Measurements from ENCODE around the gene SPATA32. TPM values are rescaled to one million over a fixed set of nuclear protein-coding genes. Genes with fewer than 3 reads are reported as not detected.

SPATA32 gene
- total and polyA plus RNA-seq, 2 donors, result 0.05 to 0.21 TPM

DNA sequence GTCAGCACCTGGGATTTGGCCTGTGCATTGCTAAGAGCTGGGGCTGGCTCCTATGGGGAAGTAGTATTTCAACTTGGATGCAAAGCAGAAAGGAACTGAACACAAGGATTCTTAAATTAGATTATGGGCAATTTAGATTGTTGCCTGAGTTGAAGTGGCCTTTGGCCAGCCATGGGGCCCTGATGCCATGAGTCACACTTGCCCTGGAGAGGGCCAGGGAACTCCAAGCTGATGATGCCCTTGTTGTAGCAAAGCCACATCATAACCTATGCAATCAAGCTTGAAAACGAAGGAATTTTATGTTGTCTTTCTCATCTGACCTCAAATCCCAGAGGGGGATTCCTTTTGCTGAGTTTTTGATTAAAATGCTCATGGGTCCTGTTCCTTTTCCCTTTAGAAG lies 3.9 kb upstream of the SPATA32 start:
- no peak for DNase-seq (ENCODE audit: low read depth in 6 of 9, low spot score in 9 of 9)
- WGBS, result 91% methylated on average over 1 of the region's 1 CpG
- Histone ChIP-seq H3K4me1 (ENCODE audit: control insufficient read depth in 2 of 2, insufficient read depth in 2 of 2, low read length in 2 of 2) (peaks cover 12 to 19% of the 10 kb centered on the region in 2 donors), H3K36me3 (ENCODE audit: control insufficient read depth in 2 of 2, insufficient read depth in 2 of 2, low read length in 1 of 2) (peaks cover 61 to 80% of the 10 kb centered on the region in 2 donors), H3K4me3 (ENCODE audit: low read length in 2 of 2) (no peak overlapping the region), H3K27me3 (ENCODE audit: control insufficient read depth in 2 of 2, insufficient read depth in 1 of 2, low read length in 1 of 2) (no peaks in the 10 kb centered on the region), H3K9me3 (ENCODE audit: control insufficient read depth in 2 of 2, insufficient read depth in 1 of 2, low read length in 1 of 2) (no peaks in the 10 kb centered on the region), H3K27ac (ENCODE audit: low read depth in 1 of 2, low read length in 1 of 2) (no peak overlapping the region)

DNA sequence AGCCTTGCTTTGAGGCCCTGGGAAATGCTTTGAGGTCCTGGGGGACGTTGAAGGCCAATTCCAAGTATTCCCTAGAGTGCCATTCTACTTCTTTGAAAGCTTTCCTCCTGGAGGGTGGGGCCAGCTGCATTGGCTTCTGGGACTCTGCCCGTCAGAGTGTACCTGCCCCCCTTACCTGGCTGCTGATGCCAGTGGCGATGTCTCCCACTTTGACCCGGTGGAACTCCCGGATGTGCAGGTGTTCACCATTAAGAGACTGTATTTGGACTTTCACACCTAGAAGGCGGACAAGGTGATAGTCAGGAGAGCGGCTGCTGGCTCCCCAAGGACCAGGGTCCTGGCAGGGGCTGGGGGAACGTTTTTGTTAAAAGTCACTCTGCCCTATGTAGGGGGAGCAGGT lies 3.1 kb upstream of the SPATA32 start:
- H3K27me3 ChIP-seq (ENCODE audit: control insufficient read depth in 2 of 2, insufficient read depth in 1 of 2, low read length in 1 of 2), result no peaks in the 10 kb centered on the region
- peaks cover 53 to 71% of the 10 kb centered on the region in 2 donors for H3K36me3 ChIP-seq (ENCODE audit: control insufficient read depth in 2 of 2, insufficient read depth in 2 of 2, low read length in 1 of 2)
- peaks cover 12 to 19% of the 10 kb centered on the region in 2 donors for H3K4me1 ChIP-seq (ENCODE audit: control insufficient read depth in 2 of 2, insufficient read depth in 2 of 2, low read length in 2 of 2)
- no peaks in the 10 kb centered on the region for H3K9me3 ChIP-seq (ENCODE audit: control insufficient read depth in 2 of 2, insufficient read depth in 1 of 2, low read length in 1 of 2)
- no peak for DNase-seq (ENCODE audit: low read depth in 6 of 9, low spot score in 9 of 9)
- no peak overlapping the region for H3K4me3 ChIP-seq (ENCODE audit: low read length in 2 of 2)
- H3K27ac ChIP-seq (ENCODE audit: low read depth in 1 of 2, low read length in 1 of 2), result no peak overlapping the region
- 97% methylated on average over 8 of the region's 8 CpGs for WGBS

DNA sequence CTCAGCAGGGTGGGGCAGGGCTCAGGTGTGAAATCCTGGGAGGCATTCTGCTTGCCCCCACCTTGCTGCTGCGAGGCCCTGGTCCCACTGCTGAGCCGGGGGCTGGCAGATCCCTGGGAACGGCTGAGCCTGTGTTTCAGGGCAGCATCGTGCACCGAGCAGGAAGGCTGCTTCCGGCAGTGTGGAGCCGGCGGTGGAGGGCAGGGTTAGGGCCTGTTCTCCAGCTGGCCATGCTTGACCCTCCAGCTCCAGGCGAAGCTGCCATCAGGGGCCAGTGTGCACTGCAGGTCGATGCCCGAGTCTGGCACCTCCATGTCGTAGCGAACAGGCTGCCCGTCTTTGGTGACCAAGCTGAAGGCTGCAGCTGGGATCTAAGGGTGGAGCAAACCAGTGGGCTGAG lies 2.5 kb upstream of the SPATA32 start:
- H3K4me3 ChIP-seq (ENCODE audit: low read length in 2 of 2), result no peak overlapping the region
- H3K27ac ChIP-seq (ENCODE audit: low read depth in 1 of 2, low read length in 1 of 2), result no peak overlapping the region
- no peaks in the 10 kb centered on the region for H3K27me3 ChIP-seq (ENCODE audit: control insufficient read depth in 2 of 2, insufficient read depth in 1 of 2, low read length in 1 of 2)
- H3K4me1 ChIP-seq (ENCODE audit: control insufficient read depth in 2 of 2, insufficient read depth in 2 of 2, low read length in 2 of 2), result peaks cover 12 to 19% of the 10 kb centered on the region in 2 donors
- peaks cover 47 to 66% of the 10 kb centered on the region in 2 donors for H3K36me3 ChIP-seq (ENCODE audit: control insufficient read depth in 2 of 2, insufficient read depth in 2 of 2, low read length in 1 of 2)
- H3K9me3 ChIP-seq (ENCODE audit: control insufficient read depth in 2 of 2, insufficient read depth in 1 of 2, low read length in 1 of 2), result no peaks in the 10 kb centered on the region
- no peak for DNase-seq (ENCODE audit: low read depth in 6 of 9, low spot score in 9 of 9)
- WGBS, result 97% methylated on average over 14 of the region's 14 CpGs

DNA sequence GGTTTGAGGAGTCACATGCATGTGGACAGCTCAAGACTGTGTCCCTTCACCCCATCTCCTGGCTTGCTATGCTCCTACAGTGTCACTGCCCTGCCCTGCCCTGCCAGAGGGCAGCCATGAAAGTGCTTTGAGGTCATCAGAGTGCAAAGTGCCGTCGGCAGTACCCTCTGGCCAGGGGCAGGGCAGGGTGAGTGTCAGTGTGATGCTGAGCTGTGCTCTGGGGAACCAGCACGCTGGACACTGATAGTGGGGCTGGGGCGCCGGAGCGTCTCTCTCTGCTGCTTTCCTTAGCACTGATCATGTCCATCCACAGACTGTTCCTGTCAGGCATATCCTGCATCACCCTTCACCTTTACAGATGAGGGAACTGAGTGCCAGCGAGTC lies 1.6 kb upstream of the SPATA32 start:
- H3K27me3 ChIP-seq (ENCODE audit: control insufficient read depth in 2 of 2, insufficient read depth in 1 of 2, low read length in 1 of 2), result no peaks in the 10 kb centered on the region
- H3K9me3 ChIP-seq (ENCODE audit: control insufficient read depth in 2 of 2, insufficient read depth in 1 of 2, low read length in 1 of 2), result no peaks in the 10 kb centered on the region
- H3K4me1 ChIP-seq (ENCODE audit: control insufficient read depth in 2 of 2, insufficient read depth in 2 of 2, low read length in 2 of 2), result peaks cover 12 to 19% of the 10 kb centered on the region in 2 donors
- WGBS, result 97% methylated on average over 7 of the region's 7 CpGs
- no peak for DNase-seq (ENCODE audit: low read depth in 6 of 9, low spot score in 9 of 9)
- H3K27ac ChIP-seq (ENCODE audit: low read depth in 1 of 2, low read length in 1 of 2), result no peak overlapping the region
- peaks cover 41 to 56% of the 10 kb centered on the region in 2 donors for H3K36me3 ChIP-seq (ENCODE audit: control insufficient read depth in 2 of 2, insufficient read depth in 2 of 2, low read length in 1 of 2)
- no peak overlapping the region for H3K4me3 ChIP-seq (ENCODE audit: low read length in 2 of 2)

DNA sequence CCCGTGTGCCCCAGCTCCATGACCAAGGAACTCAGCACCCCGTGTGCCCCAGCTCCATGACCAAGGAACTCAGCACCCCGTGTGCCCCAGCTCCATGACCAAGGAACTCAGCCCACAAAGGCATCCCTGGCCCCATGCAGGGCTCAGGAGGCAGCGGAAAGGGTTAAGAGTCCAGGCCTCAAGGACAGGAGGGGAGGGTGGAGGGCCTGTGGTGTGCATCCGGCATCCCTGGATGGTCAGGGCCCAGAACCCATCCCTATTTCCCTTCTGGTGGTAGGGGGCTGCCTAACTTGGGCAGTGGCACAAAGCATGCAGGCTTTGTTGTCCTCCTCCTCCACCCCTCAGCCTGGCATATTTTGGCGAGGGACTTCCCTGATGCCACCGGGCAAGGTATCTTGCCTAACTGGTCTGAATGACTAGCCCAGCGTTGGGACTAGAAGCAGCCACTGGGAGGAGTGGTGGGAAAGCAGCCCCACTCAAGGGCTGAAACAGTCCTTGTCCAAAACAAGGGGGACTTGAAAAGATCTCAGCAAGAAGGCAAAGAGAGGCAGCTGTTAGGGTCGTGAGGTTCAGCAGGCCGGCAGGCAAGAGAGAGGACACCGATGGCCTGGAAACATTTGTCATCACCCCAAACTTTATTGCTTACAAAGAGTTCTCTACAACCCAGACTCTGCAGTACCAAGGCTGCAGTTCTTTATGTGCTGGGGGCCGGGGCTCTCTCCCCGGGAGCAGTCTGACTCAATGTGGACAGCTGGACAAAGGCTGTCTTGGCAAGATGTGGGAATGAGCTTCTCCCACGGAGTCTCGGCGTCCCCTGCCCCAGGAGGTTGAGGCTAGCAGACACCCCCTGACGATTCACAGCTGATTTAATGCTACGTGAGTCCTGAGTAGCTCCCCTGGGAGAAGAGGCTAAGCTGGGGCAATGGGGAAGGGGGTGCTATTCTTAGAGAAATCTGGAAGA lies 902 bp upstream of the SPATA32 start:
- peak overlapping the region; percentile 56 to 69 for H3K4me3 ChIP-seq (ENCODE audit: low read length in 2 of 2)
- H3K4me1 ChIP-seq (ENCODE audit: control insufficient read depth in 2 of 2, insufficient read depth in 2 of 2, low read length in 2 of 2), result peaks cover 12 to 19% of the 10 kb centered on the region in 2 donors
- no peaks in the 10 kb centered on the region for H3K27me3 ChIP-seq (ENCODE audit: control insufficient read depth in 2 of 2, insufficient read depth in 1 of 2, low read length in 1 of 2)
- 89% methylated on average over 18 of the region's 18 CpGs for WGBS
- DNase-seq (ENCODE audit: low read depth in 6 of 9, low spot score in 9 of 9), result no peak
- H3K36me3 ChIP-seq (ENCODE audit: control insufficient read depth in 2 of 2, insufficient read depth in 2 of 2, low read length in 1 of 2), result peaks cover 34 to 50% of the 10 kb centered on the region in 2 donors
- H3K9me3 ChIP-seq (ENCODE audit: control insufficient read depth in 2 of 2, insufficient read depth in 1 of 2, low read length in 1 of 2), result no peaks in the 10 kb centered on the region
- H3K27ac ChIP-seq (ENCODE audit: low read depth in 1 of 2, low read length in 1 of 2), result no peak overlapping the region

DNA sequence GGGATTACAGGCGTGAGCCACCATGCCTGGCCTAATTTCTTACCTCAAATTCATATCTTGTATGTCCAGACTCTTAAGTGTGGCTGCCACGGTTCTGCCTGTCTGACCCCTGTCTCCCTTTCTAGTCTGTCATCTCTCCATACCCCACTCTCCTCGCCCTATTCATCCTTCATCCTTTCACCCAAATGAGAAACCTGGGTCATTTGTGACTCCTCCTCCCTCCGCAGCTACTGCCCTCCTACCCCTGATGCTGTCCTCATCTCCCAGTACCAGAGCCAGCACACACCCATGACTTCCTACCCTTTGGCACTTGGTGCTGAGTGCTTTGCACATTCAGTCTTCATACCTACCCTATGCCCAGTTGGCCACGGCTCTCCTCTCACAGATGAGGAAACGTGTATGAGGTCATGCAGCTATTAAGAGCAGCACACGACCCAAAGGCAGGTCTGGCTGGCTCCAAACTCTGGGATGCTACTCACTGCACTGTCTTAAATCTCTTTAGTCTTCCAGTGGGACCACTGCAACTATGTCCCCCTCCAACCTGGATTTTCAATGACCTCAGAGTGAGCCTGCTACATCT lies 1.6 kb downstream of the SPATA32 start:
- peaks cover 23 to 30% of the 10 kb centered on the region in 2 donors for H3K36me3 ChIP-seq (ENCODE audit: control insufficient read depth in 2 of 2, insufficient read depth in 2 of 2, low read length in 1 of 2)
- no peak overlapping the region for H3K4me3 ChIP-seq (ENCODE audit: low read length in 2 of 2)
- DNase-seq (ENCODE audit: low read depth in 6 of 9, low spot score in 9 of 9), result no peak
- H3K9me3 ChIP-seq (ENCODE audit: control insufficient read depth in 2 of 2, insufficient read depth in 1 of 2, low read length in 1 of 2), result no peaks in the 10 kb centered on the region
- no peak overlapping the region for H3K27ac ChIP-seq (ENCODE audit: low read depth in 1 of 2, low read length in 1 of 2)
- H3K4me1 ChIP-seq (ENCODE audit: control insufficient read depth in 2 of 2, insufficient read depth in 2 of 2, low read length in 2 of 2), result peaks cover 12 to 24% of the 10 kb centered on the region in 2 donors
- no peaks in the 10 kb centered on the region for H3K27me3 ChIP-seq (ENCODE audit: control insufficient read depth in 2 of 2, insufficient read depth in 1 of 2, low read length in 1 of 2)
- 97% methylated on average over 7 of the region's 7 CpGs for WGBS

DNA sequence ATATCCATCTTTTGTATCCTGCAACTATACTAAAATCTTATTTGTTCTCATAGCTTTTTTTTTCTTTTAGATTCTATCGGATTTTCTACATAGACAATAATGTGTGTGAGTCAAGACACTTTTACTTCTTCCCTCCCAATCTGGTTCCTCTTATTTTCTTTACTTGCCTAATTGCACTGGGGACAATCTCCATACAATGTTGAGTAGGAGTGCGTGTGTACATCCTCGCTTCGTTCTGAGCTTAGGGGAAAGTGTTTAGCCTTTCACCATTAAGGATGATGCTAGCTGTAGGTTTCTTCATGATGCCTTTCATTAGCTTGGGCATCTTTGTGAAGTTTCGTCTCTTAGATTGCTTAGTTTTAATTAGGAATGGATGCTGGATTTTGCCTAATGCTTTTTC lies 2.9 kb downstream of the SPATA32 start:
- DNase-seq (ENCODE audit: low read depth in 6 of 9, low spot score in 9 of 9), result no peak
- no peak overlapping the region for H3K27ac ChIP-seq (ENCODE audit: low read depth in 1 of 2, low read length in 1 of 2)
- H3K4me3 ChIP-seq (ENCODE audit: low read length in 2 of 2), result no peak overlapping the region
- peaks cover 10 to 18% of the 10 kb centered on the region in 2 donors for H3K36me3 ChIP-seq (ENCODE audit: control insufficient read depth in 2 of 2, insufficient read depth in 2 of 2, low read length in 1 of 2)
- no peaks in the 10 kb centered on the region for H3K9me3 ChIP-seq (ENCODE audit: control insufficient read depth in 2 of 2, insufficient read depth in 1 of 2, low read length in 1 of 2)
- WGBS, result 83% methylated on average over 5 of the region's 5 CpGs
- H3K27me3 ChIP-seq (ENCODE audit: control insufficient read depth in 2 of 2, insufficient read depth in 1 of 2, low read length in 1 of 2), result no peaks in the 10 kb centered on the region
- H3K4me1 ChIP-seq (ENCODE audit: control insufficient read depth in 2 of 2, insufficient read depth in 2 of 2, low read length in 2 of 2), result peaks cover 12 to 24% of the 10 kb centered on the region in 2 donors

DNA sequence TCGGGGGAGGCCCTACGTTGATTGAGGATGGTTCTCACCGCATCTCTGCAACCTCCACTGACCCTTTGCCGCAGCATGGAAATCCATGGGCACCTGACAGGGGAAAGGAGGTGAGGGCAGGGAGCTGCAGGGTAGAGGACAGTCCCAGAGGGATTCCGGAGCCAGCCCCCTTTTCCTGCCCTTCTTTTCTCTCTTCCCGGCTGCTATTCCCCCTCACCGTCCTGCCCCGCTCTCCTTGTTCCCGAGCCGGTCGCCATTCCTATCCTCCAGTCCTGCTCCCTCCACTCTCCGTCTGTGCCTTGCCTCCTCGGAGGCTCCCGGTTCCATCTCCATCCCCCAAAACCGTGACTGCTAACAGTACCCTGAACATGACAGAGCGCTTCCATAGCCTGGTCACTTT lies 4.8 kb downstream of the SPATA32 start:
- 97% methylated on average over 16 of the region's 16 CpGs for WGBS

More for the DNA sequence above, 4.8 kb downstream of the SPATA32 start:
- H3K4me1 ChIP-seq (ENCODE audit: control insufficient read depth in 2 of 2, insufficient read depth in 2 of 2, low read length in 2 of 2), result peaks cover 10 to 16% of the 10 kb centered on the region in 2 donors
- no peak overlapping the region for H3K4me3 ChIP-seq (ENCODE audit: low read length in 2 of 2)
- peaks cover 4 to 8% of the 10 kb centered on the region in 2 donors for H3K36me3 ChIP-seq (ENCODE audit: control insufficient read depth in 2 of 2, insufficient read depth in 2 of 2, low read length in 1 of 2)
- no peaks in the 10 kb centered on the region for H3K9me3 ChIP-seq (ENCODE audit: control insufficient read depth in 2 of 2, insufficient read depth in 1 of 2, low read length in 1 of 2)
- H3K27ac ChIP-seq (ENCODE audit: low read depth in 1 of 2, low read length in 1 of 2), result no peak overlapping the region
- no peak for DNase-seq (ENCODE audit: low read depth in 6 of 9, low spot score in 9 of 9)
- H3K27me3 ChIP-seq (ENCODE audit: control insufficient read depth in 2 of 2, insufficient read depth in 1 of 2, low read length in 1 of 2), result no peaks in the 10 kb centered on the region

All from thymus (tissue), 11 donors.